HG03103 (cell line): ENCODE data around the gene STYX.

Experiments used
- ATAC-seq: cut with Tn5 transposase; IDR thresholded peaks from one replicate; pipeline ENCODE4 v1.9.1; 2021; ENCODE audit warnings: low read depth; ENCODE audit not compliant: unreplicated experiment

Gene STYX, protein sequence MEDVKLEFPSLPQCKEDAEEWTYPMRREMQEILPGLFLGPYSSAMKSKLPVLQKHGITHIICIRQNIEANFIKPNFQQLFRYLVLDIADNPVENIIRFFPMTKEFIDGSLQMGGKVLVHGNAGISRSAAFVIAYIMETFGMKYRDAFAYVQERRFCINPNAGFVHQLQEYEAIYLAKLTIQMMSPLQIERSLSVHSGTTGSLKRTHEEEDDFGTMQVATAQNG

DNA sequence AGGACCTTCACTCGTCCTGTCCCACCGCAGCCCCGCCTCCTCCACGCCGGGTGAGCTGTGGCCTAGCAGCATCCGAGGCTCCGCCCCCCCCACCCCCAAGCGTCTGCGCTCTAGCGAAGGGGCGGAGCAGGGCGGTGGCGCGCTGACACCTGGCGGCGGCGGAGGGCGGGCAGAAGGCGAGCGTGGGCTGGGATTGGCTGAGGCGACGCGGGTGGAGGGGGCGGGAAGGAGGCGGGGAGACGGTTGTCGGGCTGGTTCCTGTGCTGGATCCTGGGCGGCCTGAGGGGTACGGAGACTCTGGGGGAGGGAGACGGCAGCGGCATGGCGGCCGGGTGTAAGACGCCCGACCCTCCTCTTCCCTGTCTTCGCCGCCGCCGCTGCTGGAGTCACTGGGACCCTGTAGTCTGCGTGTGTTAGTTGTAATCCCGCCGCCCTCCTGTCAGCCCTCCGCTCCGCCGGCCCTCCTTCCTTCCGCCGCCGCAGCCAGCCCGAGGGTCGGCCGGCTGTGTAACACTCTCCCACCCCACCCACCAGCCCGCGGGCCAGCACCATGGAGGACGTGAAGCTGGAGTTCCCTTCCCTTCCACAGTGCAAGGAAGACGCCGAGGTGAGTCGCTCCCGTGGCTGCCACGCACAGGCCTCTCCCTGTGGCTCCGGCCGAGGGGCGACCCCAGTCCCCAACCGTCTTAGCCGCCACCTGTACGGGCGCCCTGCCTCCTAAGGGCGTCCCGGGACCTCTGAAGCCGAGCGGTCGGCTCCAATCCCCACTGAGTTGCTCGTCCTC lies at the start of gene STYX:
Gene STYX (plus strand): TSS at position 242 of the 784 bp plus-strand sequence. CDS start 309 bp downstream, at position 551.
- ATAC-seq = peak; percentile 91

DNA sequence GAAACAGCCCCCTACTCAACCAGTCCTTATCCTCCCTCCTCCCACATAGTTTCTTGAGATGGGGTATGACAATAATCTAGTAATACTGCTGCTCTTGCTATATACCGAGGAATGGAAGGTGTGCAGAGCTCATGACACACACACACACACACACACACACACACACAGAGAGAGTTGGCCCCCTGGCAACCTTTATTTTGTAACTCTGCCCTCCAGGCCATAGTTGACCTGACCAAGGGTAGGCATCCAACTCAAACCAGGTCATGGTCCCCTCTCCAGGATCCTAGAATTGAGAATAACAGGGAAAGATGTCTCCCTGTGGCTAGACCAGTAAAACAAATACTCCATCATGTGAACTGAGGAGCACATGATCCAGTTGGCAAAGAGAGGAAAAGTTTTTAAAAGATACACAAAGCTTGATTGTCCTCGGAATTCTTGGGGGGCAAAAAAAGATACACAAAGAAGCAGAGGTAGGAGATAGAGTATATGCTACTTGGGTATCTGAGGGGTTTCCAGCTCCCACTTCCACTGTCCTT lies 45.9 kb upstream of the STYX start:
- no peak for ATAC-seq

DNA sequence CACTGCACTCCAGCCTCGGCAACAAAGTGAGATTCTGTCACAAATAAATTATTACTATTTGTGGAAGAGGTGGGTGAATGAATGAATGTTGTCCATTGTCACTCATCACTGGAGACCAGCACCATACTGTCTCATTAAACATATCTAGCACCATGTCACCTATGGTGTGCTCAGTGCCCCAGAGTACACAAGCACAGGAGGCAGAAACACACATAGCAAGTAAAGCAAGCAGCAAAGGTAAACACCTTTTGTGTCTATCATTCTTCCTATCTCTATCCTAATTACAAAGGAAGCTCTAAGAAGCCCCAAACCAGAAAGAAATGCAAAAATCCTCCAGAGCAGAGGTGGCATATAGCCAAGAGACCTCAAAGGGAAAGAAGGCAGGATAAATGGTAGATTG lies 43.8 kb upstream of the STYX start:
- no peak for ATAC-seq

DNA sequence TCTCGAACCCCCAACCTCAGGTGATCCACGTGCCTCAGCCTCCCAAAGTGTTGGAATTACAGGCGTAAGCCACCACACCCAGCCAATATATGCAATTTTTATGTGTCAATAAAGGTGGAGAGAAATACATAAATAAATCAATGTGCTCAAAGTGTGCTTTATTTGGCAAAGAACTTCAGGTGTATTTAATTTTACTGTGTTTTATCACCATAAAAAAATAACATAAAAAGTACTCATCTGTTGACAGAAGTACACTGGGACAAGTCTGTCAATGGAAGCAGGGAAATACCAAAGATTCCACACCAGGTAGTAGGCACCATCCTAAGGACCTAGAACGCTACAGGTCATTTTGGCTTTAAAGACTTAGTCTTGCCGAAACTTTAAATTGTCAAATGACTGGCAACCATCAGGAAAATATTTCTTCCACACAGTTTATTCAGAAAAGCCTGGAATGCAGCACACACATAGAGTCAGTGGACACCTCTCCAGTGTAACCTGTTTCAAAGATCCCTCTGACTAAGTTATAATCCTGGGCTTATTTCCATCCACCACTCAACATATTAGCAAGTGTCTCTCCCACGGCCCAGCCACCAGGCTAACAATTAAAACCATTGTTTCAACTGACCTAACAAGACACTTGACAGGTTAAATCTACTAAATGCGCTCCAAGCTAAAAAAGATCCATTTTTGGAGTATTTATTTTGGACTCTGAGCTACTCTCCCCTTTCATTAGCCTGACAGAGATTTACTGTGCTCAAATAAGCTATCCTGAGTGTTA lies 38.8 kb upstream of the STYX start:
- ATAC-seq = no peak

DNA sequence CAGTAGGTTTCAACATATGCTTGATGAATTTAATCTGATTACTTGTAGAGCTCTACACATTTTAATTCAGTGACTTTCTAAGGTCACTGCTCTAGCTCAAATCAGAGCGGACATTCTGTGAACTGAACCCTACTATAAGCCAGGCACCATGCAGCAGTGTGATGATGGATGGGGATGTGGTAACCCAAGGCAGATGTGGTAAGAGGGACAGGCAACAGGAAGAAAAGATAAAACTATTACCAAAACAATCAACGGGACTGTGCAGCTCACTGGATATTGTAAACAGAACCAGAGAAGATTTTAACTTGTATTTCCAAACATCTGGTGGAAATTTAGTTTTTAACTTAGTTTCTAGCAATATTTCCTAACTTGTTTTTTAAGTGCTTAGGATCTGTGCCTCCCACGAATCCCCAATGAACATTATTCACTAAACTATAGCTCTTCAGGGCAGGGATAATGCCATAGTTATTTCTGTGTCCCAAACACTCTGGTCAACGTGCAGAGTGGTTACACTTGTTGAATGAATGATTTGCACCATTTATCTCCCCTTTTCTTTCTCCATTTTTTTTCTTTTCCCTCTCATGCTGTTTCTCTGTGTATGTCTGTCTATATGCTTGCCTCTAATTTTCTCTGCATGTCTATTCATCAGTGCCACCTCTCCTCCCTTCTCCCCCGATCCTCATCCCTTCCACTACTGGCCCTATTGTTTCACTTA lies 37.6 kb upstream of the STYX start:
- ATAC-seq = no peak

DNA sequence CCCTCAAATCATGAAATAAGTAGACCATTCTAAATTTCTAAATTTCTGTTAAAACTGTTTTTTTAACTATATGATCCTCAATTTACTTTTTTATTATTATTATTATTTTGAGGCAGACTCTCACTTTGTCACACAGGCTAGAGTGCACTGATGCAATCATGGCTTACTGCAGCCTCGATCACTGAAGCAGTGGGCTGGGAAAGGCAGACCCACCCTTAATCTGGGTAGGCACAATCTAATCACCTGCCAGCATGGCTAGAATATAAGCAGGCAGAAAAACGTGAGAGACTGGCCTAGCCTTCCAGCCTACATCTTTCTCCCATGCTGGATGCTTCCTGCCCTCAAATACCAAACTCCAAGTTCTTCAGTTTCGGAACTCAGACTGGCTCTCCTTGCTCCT lies 36.9 kb upstream of the STYX start:
- no peak for ATAC-seq

DNA sequence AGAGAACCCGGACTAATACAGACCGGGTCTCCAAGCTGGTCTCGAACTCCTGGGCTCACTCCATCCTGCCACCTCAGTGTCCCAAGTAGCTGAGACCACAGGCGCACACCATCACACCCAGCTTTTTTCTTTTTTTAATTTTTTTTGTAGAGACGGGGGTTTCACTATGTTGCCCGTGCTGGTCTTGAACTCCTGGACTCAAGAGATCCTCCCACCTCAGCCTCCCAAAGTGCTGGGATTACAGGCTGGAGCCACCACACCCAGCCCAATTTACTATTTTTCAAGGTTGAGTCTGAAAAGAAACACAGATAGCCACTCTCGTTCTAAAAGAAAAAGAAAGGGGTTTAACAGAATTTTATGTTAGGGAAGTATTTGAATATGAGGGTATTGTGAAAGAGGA lies 36.4 kb upstream of the STYX start:
- ATAC-seq = no peak

DNA sequence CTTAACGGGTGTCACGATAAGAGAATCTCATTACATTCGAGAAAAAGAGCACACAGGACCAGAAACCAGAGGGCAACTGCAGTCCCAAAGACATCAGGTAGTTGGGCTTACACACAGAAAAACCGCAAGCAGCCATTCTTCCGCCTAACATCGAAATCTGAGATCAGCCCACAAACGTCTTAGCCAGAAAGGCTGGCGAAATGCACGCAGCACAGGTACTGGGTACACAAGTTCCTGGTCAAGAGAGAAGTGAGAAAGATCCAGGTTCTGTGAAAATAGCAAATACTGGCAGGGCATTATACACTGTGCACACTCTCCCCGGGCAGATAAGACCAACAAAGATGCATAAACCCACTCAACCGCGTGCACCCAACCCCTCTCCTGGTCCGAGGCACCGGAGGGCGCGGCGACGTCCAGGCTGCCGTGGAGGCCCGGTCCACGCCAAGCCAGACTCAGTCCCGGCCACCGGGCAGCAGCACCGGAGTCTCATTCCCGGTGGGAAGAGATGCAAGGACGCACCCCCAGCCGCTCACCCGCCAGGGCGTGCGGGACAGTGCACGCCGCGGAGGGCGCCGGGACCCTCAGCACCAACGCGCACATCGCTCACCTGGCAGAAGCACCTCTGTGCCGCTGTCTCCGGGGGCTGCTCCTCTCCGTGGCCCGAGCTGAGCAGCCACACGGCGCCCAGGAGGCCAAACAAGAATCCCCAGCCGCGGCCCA lies 35.0 kb upstream of the STYX start:
- ATAC-seq = peak; percentile 50

DNA sequence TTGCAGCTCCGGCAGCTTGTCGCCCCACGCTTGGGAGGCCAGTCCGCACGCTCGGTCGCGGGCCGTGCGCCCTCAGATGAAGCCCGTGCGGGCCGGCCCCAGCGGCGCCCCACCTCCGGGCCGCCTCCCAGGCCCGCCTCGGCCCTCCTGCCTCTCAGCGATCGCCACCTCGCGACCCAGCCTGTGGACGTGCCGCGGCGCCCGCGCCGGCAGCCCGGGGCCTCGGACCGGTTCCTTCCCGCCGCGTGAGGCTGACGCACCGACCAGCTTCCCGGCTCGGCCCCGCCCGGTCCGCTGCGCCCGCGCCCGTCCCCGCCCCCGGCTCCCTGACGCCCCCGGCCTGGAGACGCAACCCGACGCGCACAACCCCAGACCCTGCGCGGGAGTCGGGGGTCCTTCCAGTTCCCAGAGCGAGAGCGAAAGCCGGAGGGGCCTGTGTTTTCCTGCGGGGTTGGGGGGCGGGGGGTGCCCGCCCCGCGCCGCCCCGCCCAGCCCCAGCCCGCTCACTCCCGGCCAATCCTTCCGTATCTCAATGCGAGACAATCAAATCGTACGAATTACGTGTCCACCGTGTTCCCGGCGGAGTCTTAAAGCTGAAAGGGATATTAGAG lies 34.4 kb upstream of the STYX start, which contains the start of gene ERO1A:
Gene ERO1A (minus strand): TSS at position 78 of the 611 bp plus-strand sequence. CDS start 77 bp downstream, at position 1.
- ATAC-seq = peak; percentile 51

DNA sequence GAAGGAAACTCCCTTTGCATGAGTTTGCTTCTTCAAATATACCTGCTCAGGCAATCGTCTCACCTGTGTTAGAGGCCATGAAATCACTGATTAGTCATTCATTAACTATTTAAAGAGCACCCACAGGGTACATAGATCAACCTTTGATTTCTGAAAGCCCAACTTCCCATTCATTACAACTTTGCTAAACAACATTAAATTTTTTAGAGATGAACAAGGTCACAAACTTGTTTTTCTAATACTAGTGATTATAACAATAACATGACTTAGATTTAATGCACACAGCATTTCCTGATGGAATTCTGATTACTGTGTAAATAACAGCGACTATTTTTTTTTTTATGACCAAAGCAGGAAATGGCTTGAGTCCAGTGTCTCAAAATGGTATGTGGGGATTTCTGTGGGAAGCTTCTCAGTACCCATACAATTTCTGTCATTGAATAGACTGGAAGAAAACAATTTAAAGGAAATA lies 29.2 kb upstream of the STYX start:
- no peak for ATAC-seq

DNA sequence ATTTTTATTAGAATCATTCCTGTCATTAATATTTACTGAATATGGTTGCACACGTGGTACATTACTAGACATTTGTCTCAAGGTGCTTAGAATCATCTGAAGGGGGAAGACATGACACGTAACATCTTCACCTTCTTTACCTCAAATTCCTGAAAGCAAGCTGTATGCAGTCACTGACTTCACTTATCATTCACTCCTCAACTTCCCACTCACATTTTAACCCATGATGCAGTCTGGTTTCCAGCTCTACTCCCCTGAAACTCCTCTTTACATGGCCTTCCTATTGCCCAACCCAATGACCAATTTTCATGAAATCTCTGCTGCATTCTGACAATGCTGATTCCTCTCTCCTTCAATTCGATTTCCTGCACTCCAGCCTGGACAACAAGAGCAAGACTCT lies 28.7 kb upstream of the STYX start:
- ATAC-seq = no peak

DNA sequence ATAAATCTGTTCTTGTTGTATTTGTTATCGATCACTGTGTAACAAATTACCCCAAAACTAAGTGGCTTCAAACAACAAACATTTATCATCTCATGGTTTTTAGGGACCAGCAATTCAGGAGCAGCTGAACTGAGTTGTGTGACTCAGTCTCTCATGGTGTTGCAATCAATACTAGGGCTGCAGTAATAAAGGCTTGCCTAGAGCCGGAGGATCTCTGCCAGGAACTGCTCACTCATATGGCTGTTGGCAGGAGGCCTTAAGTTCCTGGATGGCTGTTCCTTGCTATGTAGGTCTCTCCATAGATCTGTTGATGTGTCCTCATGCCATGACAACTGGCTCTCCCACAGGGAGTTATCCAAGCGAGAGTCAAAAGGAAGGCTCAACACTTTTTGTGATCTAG lies 26.7 kb upstream of the STYX start:
- ATAC-seq = no peak

DNA sequence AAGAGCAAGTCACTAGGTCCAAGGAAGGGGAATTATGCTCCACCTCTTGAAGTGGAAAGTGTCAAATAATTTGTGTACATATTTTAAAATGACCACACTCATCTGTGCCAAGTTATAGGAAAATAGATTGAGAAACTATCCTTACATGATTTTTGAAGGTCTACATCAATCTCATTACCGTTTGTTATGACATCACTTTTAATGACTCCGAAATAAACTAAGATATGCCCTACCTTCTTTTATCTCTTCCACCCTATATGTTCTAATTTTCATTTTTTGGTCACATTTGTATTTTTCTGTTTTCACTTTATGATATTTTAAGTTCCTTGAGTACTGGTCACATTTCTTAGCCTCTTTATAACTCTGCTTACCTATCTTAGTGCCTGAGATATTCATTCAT lies 26.3 kb upstream of the STYX start:
- no peak for ATAC-seq

DNA sequence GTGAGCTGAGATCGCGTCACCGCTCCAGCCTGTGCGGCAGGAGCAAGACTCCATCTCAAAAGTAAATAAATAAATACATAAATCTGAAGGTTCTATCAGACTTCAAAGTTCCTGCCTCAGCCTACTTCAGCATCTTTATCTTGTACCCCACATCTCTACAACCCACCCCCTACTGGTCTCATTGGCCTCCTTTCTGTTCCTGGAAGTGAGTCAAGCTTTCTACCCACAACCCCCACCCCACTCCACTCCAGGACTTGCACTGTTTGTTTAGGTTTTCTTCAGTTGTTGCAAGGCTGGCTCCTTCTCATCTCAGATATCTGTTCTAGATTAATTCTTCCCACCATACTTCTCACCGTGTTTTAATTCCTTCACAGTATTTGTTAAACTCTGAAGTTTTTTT lies 23.7 kb upstream of the STYX start:
- ATAC-seq = no peak

DNA sequence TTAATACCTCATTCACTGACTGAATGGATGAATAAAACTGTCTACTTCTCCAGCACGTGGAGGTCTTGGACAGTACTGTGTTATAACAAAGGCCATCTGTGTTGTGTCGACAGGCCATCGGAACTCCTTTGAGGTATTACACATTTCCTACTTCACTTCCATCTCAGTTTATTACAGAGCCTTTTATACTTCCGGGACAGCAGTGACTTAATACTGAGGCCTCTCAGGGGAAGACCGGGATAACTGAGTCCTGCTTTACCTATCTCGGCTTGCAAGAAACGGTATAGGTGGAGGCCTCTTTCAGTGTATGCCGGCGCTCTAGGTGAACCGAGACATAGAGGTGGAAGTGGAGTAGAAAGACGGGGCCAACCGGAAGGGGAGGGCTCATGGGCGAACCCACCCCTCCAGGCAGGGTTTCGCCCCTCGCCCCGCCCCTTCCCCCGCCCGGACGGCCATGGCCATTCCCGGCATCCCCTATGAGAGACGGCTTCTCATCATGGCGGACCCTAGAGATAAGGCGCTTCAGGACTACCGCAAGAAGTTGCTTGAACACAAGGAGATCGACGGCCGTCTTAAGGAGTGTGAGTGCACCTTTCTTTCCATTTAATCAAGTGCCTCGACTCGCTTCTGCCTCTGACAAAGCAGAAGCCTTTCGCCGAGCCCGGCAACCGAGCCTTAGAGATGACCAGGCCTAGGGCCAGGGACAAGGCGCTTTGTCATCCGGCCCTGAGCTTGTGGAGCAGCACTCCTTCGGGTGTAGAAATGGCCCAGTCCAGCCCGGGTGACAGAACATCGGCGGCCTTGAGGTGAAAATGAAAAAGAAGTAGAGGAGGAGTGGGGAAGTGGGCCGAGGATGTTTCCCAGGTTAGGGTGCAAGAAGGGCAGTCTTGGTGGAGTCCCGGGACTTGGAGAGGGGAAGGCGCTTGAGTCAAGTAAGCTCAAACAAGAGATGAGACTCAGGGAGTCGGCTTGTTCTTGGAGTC lies 23.0 kb upstream of the STYX start, which contains the start of gene PSMC6:
Gene PSMC6 (plus strand): TSS at position 477 of the 983 bp plus-strand sequence. CDS start 20 bp downstream, at position 497.
- ATAC-seq = peak; percentile 98

DNA sequence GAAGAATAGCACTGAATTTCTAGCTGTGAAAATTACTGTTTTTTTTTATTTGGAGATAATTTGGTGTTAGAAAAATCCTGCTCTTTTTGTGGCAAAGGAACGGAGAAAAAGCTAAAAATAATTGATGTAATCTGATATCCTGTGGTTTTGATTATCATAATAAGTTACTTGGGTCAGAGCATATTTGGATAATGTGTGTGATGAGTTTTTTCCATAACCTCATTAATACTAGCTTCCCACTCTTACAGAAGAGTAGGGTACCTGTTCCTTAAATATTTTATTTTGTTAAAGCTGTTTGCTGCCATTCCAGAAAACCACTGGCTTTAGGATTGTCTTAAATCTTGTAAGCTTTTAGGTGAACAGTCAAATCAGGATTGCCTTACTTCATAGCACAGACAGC lies 18.3 kb upstream of the STYX start:
- no peak for ATAC-seq

DNA sequence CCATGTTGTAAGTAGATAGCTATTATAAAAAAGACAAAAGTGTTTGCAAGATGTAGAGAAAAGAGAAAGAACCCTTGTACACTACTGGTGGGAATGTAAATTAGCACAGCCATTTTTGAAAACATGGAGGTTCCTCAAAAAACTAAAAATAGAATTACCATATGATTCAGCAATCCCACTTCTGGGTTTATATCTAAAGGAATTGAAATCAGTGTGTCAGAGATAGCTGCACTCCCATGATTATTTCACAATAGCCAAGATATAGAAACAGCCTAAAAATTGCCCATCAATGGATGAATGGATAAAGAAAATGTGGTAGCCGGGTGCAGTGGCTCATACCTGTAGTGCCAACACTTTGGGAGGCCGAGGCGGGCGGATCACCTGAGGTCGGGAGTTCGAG lies 13.8 kb upstream of the STYX start:
- no peak for ATAC-seq
